ENCODE measurements around the gene CARNS1.

The CARNS1 gene

GRCh38 chr11:67468456-67468758 is 52.9 kb downstream of the CARNS1 start:
- H3K27me3 Mint-ChIP-seq, result no peaks in the 10 kb centered on the region
- H3K4me3 Mint-ChIP-seq, result peak overlapping the region; percentile 90
- peaks cover 5% of the 10 kb centered on the region for H3K36me3 Mint-ChIP-seq
- no peak for DNase-seq (ENCODE audit: low spot score in 2 of 2)
- no peaks in the 10 kb centered on the region for H3K9me3 Mint-ChIP-seq
- no peak for ATAC-seq (ENCODE audit: low read depth)
- peaks cover 27% of the 10 kb centered on the region for H3K4me1 Mint-ChIP-seq
- H3K27ac Mint-ChIP-seq, result peak overlapping the region; percentile 79

- Mint-ChIP-seq H3K27me3 (no peaks in the 10 kb centered on the region), H3K27ac (peak within 1 kb of the TSS; percentile 79), H3K36me3 (peaks cover 5% of the 10 kb centered on the region), H3K4me3 (peak within 1 kb of the TSS; percentile 90), H3K4me1 (peaks cover 27% of the 10 kb centered on the region), H3K9me3 (no peaks in the 10 kb centered on the region)
- DNase-seq (ENCODE audit: low spot score in 2 of 2), result peak; percentile 79 to 86
- peak; percentile 76 for ATAC-seq (ENCODE audit: low read depth)
Measured at GRCh38 chr11:67468759-67469507, 53.5 kb downstream of the CARNS1 start, which contains the start of gene TMEM134. TSS of gene TMEM134 (minus strand) at chr11:67469251. CDS start at chr11:67469192, 59 bp downstream.

- Mint-ChIP-seq H3K4me1 (peaks cover 27% of the 10 kb centered on the region), H3K4me3 (peak overlapping the region; percentile 90), H3K27me3 (no peaks in the 10 kb centered on the region), H3K36me3 (peaks cover 5% of the 10 kb centered on the region), H3K27ac (peak overlapping the region; percentile 70), H3K9me3 (no peaks in the 10 kb centered on the region)
- DNase-seq (ENCODE audit: low spot score in 2 of 2) (no peak), ATAC-seq (ENCODE audit: low read depth) (no peak)
Measured at GRCh38 chr11:67469508-67469811, 54.0 kb downstream of the CARNS1 start.

GRCh38 chr11:67470337-67471002 is 55.0 kb downstream of the CARNS1 start:
- Mint-ChIP-seq H3K27me3 (no peaks in the 10 kb centered on the region), H3K9me3 (no peaks in the 10 kb centered on the region), H3K4me3 (no peak overlapping the region), H3K27ac (no peak overlapping the region), H3K4me1 (peaks cover 21% of the 10 kb centered on the region), H3K36me3 (peaks cover 2% of the 10 kb centered on the region)
- DNase-seq (ENCODE audit: low spot score in 2 of 2) (no peak), ATAC-seq (ENCODE audit: low read depth) (no peak)

- no peak overlapping the region for H3K27ac Mint-ChIP-seq
- peaks cover 12% of the 10 kb centered on the region for H3K4me1 Mint-ChIP-seq
- no peaks in the 10 kb centered on the region for H3K36me3 Mint-ChIP-seq
- H3K4me3 Mint-ChIP-seq, result no peak overlapping the region
- H3K9me3 Mint-ChIP-seq, result no peaks in the 10 kb centered on the region
- DNase-seq (ENCODE audit: low spot score in 2 of 2) (no peak), ATAC-seq (ENCODE audit: low read depth) (no peak)
- H3K27me3 Mint-ChIP-seq, result no peaks in the 10 kb centered on the region
Measured at GRCh38 chr11:67472882-67473281, 57.4 kb downstream of the CARNS1 start.

Measured in memory B cell (primary cell).